ENCODE results near the gene ARHGAP18. TPM values are rescaled to one million over a fixed set of nuclear protein-coding genes. Genes with fewer than 3 reads are reported as not detected.

Gene ARHGAP18
- total and polyA plus RNA-seq, 2 experiments from 2014 or later, result 4.3 to 5.0 TPM

DNA sequence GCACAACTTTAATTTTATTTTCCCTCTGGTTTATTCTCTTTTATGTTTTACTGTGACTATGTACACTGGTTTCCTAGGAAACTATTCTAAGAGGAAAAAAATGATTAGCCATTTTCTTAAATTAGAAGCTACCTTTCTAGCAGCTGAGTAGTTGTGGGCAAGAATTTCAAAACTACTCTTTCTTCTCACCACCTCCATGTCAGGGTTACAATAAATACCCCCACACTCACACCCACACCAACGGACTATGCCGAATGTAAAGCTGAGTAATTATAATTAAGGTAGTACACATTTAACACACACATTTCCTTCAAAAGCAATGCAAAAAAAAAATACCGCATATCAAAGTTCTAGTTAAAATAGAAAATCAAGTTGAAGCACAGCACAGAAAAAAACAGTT, 78.9 kb downstream of the ARHGAP18 start:
- H3F3A ChIP-seq (replicated peaks; ENCODE audit: low read depth), result no peaks in the 10 kb centered on the region
- 0 out of 3 replicates have a peak, but pooled peaks cover 5% of the 10 kb centered on the region for H3K4me1 Mint-ChIP-seq
- TF ChIP-seq POLR2AphosphoS5 (IDR thresholded peaks at IDR 0.05; ENCODE audit: low read depth) (no peak), ZNF331 (CRISPR knock-in tag; IDR thresholded peaks at IDR 0.05; ENCODE audit: low read depth) (no peak), ZNF114 (CRISPR knock-in tag; IDR thresholded peaks at IDR 0.05) (no peak)
- H3K9me2 ChIP-seq (ENCODE audit: insufficient read depth), result no peaks in the 10 kb centered on the region
- no peaks in the 10 kb centered on the region for H3K4me1 ChIP-seq (ENCODE audit: insufficient read depth)
- H4K20me1 ChIP-seq (replicated peaks; ENCODE audit: insufficient read depth), result no peaks in the 10 kb centered on the region
- H3K4me3 ChIP-seq, result no peak overlapping the region
- no peak overlapping the region for H2AFZ ChIP-seq
- H3K4me2 ChIP-seq, result no peak overlapping the region
- no peaks in the 10 kb centered on the region for H3K27me3 ChIP-seq (ENCODE audit: insufficient read depth)
- H3K4me3 Mint-ChIP-seq, result no peak overlapping the region
- H3K9me3 Mint-ChIP-seq, result no peaks in the 10 kb centered on the region
- H3K36me3 Mint-ChIP-seq (ENCODE audit: low read depth), result no peaks in the 10 kb centered on the region
- H3K27me3 Mint-ChIP-seq (ENCODE audit: insufficient read depth, low read depth, poor library complexity), result no peaks in the 10 kb centered on the region
- peak overlapping the region; percentile 36; the same call in 1 of the 2 replicates for H3K27ac Mint-ChIP-seq
- H3K36me3 ChIP-seq (ENCODE audit: insufficient read depth), result no peaks in the 10 kb centered on the region
- ATAC-seq (no peak), DNase-seq (ENCODE audit: low spot score) (no peak)
- no peaks in the 10 kb centered on the region for H3K79me2 ChIP-seq (replicated peaks; ENCODE audit: insufficient read depth)
- no peak overlapping the region for H3K27ac ChIP-seq (ENCODE audit: low read depth)

DNA sequence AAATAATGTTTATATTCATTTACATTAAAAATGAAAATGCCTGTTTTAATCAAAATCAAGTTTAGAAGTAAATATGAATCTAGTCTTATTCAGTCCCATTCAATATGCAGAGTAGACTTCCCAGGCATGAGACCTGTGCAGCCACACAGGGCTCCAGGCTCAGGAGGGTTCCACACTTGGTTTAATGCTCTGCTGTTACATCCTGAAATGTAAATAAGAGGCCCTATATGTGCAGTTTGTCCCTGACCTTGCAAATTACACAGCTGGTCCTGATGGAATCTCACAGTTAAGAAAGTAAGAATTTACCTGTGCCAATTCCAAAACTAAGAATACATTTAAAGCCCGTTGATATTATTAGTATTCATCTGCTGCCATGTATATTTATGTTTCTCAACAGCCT, 79.4 kb downstream of the ARHGAP18 start:
- H3K79me2 ChIP-seq (replicated peaks; ENCODE audit: insufficient read depth), result no peaks in the 10 kb centered on the region
- Mint-ChIP-seq H3K27ac (no peak overlapping the region; the same call in 1 of the 2 replicates), H3K27me3 (ENCODE audit: insufficient read depth, low read depth, poor library complexity) (no peaks in the 10 kb centered on the region), H3K4me3 (no peak overlapping the region), H3K36me3 (ENCODE audit: low read depth) (no peaks in the 10 kb centered on the region), H3K4me1 (0 out of 3 replicates have a peak, but pooled peaks cover 5% of the 10 kb centered on the region), H3K9me3 (no peaks in the 10 kb centered on the region)
- no peaks in the 10 kb centered on the region for H3F3A ChIP-seq (replicated peaks; ENCODE audit: low read depth)
- H3K4me2 ChIP-seq, result no peak overlapping the region
- ATAC-seq, result no peak
- no peaks in the 10 kb centered on the region for H3K9me2 ChIP-seq (ENCODE audit: insufficient read depth)
- no peaks in the 10 kb centered on the region for H4K20me1 ChIP-seq (replicated peaks; ENCODE audit: insufficient read depth)
- no peak for DNase-seq (ENCODE audit: low spot score)
- no peaks in the 10 kb centered on the region for H3K27me3 ChIP-seq (ENCODE audit: insufficient read depth)
- H3K4me1 ChIP-seq (ENCODE audit: insufficient read depth), result no peaks in the 10 kb centered on the region
- H3K36me3 ChIP-seq (ENCODE audit: insufficient read depth), result no peaks in the 10 kb centered on the region
- no peak overlapping the region for H2AFZ ChIP-seq
- H3K4me3 ChIP-seq, result no peak overlapping the region
- no peak overlapping the region for H3K27ac ChIP-seq (ENCODE audit: low read depth)
- no peak for TF ChIP-seq JUNB (IDR thresholded peaks at IDR 0.05; ENCODE audit: unreplicated experiment)
- TF ChIP-seq NANOG (IDR thresholded peaks at IDR 0.05; ENCODE audit: borderline replicate concordance), result no peak
- TF ChIP-seq EZH2phosphoT487 (IDR thresholded peaks at IDR 0.05; ENCODE audit: unreplicated experiment), result no peak
- TF ChIP-seq, protein P1, sequence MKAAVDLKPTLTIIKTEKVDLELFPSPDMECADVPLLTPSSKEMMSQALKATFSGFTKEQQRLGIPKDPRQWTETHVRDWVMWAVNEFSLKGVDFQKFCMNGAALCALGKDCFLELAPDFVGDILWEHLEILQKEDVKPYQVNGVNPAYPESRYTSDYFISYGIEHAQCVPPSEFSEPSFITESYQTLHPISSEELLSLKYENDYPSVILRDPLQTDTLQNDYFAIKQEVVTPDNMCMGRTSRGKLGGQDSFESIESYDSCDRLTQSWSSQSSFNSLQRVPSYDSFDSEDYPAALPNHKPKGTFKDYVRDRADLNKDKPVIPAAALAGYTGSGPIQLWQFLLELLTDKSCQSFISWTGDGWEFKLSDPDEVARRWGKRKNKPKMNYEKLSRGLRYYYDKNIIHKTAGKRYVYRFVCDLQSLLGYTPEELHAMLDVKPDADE (IDR thresholded peaks at IDR 0.05), result no peak
- TF ChIP-seq, protein P2, sequence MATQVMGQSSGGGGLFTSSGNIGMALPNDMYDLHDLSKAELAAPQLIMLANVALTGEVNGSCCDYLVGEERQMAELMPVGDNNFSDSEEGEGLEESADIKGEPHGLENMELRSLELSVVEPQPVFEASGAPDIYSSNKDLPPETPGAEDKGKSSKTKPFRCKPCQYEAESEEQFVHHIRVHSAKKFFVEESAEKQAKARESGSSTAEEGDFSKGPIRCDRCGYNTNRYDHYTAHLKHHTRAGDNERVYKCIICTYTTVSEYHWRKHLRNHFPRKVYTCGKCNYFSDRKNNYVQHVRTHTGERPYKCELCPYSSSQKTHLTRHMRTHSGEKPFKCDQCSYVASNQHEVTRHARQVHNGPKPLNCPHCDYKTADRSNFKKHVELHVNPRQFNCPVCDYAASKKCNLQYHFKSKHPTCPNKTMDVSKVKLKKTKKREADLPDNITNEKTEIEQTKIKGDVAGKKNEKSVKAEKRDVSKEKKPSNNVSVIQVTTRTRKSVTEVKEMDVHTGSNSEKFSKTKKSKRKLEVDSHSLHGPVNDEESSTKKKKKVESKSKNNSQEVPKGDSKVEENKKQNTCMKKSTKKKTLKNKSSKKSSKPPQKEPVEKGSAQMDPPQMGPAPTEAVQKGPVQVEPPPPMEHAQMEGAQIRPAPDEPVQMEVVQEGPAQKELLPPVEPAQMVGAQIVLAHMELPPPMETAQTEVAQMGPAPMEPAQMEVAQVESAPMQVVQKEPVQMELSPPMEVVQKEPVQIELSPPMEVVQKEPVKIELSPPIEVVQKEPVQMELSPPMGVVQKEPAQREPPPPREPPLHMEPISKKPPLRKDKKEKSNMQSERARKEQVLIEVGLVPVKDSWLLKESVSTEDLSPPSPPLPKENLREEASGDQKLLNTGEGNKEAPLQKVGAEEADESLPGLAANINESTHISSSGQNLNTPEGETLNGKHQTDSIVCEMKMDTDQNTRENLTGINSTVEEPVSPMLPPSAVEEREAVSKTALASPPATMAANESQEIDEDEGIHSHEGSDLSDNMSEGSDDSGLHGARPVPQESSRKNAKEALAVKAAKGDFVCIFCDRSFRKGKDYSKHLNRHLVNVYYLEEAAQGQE (IDR thresholded peaks at IDR 0.05; ENCODE audit: unreplicated experiment), result no peak
- TF ChIP-seq, protein P3, sequence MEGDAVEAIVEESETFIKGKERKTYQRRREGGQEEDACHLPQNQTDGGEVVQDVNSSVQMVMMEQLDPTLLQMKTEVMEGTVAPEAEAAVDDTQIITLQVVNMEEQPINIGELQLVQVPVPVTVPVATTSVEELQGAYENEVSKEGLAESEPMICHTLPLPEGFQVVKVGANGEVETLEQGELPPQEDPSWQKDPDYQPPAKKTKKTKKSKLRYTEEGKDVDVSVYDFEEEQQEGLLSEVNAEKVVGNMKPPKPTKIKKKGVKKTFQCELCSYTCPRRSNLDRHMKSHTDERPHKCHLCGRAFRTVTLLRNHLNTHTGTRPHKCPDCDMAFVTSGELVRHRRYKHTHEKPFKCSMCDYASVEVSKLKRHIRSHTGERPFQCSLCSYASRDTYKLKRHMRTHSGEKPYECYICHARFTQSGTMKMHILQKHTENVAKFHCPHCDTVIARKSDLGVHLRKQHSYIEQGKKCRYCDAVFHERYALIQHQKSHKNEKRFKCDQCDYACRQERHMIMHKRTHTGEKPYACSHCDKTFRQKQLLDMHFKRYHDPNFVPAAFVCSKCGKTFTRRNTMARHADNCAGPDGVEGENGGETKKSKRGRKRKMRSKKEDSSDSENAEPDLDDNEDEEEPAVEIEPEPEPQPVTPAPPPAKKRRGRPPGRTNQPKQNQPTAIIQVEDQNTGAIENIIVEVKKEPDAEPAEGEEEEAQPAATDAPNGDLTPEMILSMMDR (conservative IDR thresholded peaks at IDR 0.05; ENCODE audit: low read depth in 2 of 2), result no peak
- TF ChIP-seq STAT1 (IDR thresholded peaks at IDR 0.05; ENCODE audit: unreplicated experiment), result no peak
- TF ChIP-seq ZNF114 (CRISPR knock-in tag; IDR thresholded peaks at IDR 0.05), result no peak
- no peak for TF ChIP-seq EZH2 (IDR thresholded peaks at IDR 0.05; ENCODE audit: low read depth, unreplicated experiment)
- no peak for TF ChIP-seq CREB1 (CRISPR knock-in tag; IDR thresholded peaks at IDR 0.05; ENCODE audit: low read depth)
